Stimulated activated CD4-positive, alpha-beta T cell treated with anti-CD3 and anti-CD28 coated beads, Interleukin-15, amount 100 ng/mL, for 48 hours (primary cell): ENCODE data around the gene PI4KA.
"Not testable (repeated sequence)": the region's sequence is repeated elsewhere in the genome, so short reads cannot be mapped to it uniquely, and the experiment has no call there.

Experiments
- DNase-seq, 2 donors: peaks; one replicate each; pipeline ENCODE4 v3.0.0-alpha.2; 2020; ENCODE audit warnings: low read depth in 2 of 2

Gene PI4KA

GRCh38 chr22:20749453-20749852 lies 109.2 kb downstream of the PI4KA start:
- no peak for DNase-seq

DNA sequence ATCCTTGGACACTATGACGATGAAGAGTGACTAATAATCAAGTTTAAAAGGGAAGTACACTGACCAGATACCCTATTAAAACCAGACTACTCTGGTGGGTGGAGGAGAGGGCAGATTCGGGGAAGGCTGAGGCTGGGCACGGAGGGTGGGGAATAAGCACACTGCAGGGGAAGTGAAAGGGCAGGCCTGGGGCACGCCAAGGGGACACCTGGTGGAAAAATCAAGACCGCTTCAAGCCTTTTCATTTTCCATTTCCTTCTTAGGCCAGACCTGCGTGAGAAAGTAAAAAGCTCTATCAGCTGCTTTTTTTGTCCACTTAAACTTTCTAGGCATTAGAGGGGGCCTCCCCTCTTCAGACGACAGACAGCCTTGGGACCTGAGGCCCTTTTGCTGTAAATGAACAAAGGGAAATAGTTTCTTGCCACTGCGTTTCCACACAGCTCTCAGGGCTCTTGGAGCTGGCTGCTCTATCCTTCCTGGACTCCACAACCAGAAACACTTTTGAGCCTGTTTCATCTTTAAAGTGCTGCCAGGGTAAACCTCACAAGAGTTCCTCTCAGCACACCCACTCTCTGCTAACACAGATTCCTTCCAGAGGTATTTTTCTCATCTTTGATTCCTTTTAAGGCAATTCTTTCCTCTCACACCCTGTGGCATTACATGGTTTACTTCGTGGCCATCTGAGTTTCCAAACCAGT lies 109.7 kb downstream of the PI4KA start:
- no peak for DNase-seq

- no peak for DNase-seq
These were observed 110.5 kb downstream of the PI4KA start for GRCh38 chr22:20748082-20748481.

- DNase-seq: no peak
These were observed 111.4 kb downstream of the PI4KA start for GRCh38 chr22:20747223-20747622.

DNA sequence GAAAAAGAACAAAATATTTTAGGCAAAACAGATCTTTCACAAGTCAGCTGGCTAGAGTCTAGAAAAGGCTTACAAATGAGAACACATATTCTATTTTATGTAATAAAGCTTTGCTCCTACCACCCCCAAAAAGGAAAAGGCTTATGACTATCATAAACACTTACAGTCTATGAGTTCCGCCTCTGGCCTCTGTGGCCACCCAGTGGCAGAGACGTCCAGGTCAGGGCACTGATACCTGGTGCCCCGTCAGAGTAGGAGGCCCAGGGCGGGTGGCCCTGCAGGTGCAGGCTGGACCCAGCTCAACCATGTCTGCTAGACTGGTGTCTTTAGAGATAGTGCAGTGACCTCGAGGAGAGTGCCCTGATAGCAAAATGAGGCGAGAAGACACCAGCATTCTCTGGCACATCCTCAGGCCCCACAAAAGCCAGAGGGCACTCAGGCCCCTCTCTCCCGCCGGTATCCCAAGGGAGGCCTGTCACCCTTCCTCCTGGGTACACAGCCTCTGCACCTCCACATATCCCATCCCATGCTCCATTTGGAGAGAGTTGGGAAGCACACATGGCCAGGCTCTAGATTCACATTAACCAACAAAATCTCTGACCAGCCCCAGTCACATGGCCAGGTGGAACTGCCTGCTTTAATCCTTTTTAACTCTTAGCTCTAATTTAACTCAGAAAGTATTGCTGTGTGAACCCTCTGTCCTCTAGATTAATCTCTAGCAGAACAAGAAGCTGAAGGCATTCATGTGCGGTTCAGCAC lies 112.0 kb downstream of the PI4KA start:
- DNase-seq: no peak

DNA sequence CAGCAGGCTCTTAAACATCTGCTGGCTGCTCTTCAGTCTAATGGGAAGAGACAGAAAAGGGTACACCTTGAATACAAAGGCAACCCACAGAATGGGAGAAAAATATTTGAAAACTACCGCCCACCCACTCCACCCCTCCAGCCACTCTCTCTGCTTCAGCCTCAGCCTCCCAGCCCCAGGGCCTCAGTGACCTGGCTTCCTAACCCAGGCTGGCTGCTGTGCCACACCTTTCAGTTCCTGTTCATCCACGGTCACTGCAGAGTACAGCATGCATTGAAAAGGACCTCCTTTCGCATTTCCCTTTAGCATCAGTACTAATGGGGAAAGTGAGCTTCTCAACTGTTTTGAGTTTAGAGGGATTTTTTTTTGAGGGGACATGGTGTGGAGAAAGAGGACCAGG lies 113.5 kb downstream of the PI4KA start:
- DNase-seq: no peak

GRCh38 chr22:20744456-20744855 lies 114.2 kb downstream of the PI4KA start:
- DNase-seq: no peak

GRCh38 chr22:20742764-20743163 lies 115.8 kb downstream of the PI4KA start:
- no peak for DNase-seq

GRCh38 chr22:20741634-20742581 lies 116.7 kb downstream of the PI4KA start:
- peak in 1 of 2 donors; percentile 26 for DNase-seq

GRCh38 chr22:20741008-20741633 lies 117.5 kb downstream of the PI4KA start:
- DNase-seq: no peak

- DNase-seq: no peak
These were observed 118.2 kb downstream of the PI4KA start for GRCh38 chr22:20740222-20740951.

DNA sequence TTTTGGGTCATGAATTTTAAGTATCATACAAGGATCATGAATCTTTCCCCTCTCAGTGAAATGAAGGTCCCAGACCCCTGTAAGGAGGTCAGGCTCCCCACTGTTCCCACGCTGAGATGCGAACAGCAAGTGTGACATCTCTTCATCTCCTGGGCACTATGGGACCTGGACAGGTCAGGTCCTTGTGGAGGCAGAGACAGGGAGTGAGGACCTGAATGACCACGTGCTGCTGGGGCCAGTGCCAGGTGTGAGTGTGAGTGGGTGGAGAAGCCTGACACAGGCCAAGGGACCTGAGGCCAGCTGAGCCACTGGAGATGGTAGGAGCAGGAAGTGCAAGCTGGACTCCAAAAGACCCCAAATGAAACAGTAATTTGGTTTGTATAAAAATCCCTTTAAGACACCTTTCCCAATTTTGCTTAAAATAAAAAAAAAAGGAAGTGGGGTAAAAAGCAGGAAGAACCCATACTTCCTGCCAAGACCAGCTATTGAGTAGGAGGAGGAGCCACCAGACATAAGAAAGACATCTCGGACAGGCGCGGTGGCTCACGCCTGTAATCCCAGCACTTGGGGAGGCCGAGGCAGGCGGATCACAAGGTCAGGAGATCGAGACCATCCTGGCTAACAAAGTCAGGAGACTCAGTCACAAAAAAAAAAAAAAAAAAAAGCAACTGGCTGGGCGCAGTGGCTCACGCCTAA lies 120.1 kb downstream of the PI4KA start:
- no peak for DNase-seq

DNA sequence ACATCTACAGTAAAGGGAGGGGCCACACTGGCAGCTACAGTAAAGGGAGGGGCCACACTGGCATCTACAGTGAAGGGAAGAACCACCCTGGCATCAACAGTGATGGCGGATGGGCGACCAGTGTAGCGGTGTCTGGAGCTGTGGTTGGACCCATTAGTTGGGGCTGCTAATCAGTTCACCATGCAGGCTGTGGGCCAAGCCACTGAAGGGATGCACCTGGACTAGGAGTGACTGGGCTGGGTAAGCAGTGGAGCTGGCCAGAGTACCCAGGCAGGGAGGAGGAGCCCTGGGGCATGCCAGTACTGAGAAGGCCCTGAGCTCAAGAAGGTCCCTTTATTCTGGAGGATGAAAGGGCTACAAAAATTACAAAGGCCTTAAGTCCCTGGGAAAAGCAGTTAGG lies 121.7 kb downstream of the PI4KA start:
- not testable (repeated sequence) for DNase-seq

GRCh38 chr22:20735356-20736162 lies 123.1 kb downstream of the PI4KA start:
- DNase-seq: not testable (repeated sequence)

DNA sequence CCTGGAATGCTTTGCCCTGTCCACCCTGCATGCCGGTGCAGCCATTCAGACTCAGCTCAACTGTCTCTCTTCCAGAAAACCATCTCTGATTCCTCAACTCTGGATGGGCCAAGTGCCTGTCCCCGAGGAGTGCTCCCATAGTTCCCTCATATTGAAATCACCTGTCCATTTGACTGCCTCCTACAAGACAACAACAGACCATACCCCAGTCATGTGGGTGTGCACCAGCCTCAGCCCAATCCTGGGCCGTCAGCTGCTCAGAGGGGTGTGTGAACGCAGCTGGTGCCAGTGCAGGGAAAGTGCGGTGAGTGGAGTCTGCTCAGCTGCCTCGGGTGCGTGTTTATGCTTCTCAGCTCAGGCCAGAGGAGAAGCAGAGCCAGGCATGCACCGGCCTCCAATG lies 126.2 kb downstream of the PI4KA start:
- not testable (repeated sequence) for DNase-seq

- no peak for DNase-seq
These were observed 129.4 kb downstream of the PI4KA start for GRCh38 chr22:20729194-20729593.

DNA sequence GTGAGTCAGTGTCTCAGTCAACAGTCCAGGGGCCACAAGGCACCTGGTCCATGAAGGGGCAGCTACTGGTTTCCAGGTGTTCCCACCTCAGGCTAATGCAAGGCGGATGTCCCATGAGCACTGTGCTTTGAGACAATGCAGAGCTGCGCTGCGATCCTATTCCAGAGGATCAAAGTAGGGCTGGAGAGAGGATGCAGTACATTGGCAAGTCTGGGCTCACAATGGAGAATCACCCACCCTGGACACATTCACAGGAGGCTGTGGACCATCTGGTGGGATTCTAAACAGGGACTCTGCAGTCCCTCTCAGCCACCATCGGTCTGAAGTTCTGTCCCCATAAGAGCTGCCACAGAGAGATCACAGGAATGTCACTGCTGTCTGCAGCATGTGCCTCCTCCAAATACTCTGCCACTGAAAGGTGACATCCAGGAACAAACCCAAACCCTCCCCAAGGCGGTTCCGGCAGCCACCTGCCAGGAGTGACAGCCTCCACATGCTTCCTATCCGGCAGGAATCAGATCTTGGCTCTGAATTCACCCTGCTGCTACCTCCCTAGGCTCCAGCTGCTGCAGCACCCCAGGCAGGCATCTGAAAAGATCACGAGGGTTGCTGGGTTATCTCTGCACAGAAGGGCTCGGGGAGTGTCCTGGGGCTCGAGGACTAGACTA lies 130.0 kb downstream of the PI4KA start:
- no peak for DNase-seq

DNA sequence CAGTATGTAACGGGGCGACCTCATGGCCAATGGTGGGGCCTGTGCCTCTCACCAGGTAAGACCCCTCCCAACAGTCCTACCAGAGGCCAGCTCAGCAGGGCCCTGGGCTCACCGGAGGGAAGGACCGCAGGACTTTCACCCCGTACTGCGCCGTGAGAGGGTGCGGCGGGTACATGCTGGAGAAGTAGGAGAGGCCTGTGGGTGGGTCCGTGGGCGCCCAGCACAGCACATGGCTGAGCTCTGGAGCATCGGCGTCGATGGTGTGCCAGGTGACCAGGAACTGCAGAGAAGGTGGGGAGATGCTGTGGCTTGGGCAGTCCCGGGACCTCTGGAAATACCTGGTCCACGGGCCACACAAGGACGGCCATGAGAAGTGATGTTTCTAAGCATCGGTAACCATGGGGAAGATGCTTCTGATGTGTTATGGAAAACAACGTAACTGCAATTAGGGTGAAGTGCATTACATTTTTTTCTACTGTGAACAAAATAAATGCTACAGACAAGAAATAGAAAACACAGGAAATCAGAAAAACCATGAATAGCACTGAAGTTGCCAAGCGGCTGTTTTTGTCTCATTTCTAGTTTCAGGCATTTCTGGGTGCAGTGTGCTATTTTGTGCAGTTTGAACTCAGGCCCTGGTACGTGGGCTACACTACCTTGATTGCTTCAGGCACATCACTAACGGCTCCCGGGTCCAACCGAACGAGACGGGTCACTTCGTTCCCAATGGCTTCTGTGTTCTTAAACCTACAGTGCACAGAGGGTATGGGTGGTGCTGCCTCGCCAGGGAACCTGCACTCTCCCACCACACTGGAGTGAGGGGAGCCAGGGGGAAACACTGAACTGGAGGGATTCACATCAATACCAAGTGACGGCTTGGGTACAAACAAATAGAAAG lies 131.2 kb downstream of the PI4KA start:
- no peak for DNase-seq
